Astrocyte of the spinal cord (primary cell): ENCODE data around the gene SOS1.
A peak's percentile ranks its signal among the peaks of the same experiment; 100 is the strongest.

Experiments used
- DNase-seq: peaks from one replicate; pipeline ENCODE4 v3.0.0; 2011; ENCODE audit warnings: low read depth, low spot score
- H3K4me3 ChIP-seq: 2 replicates; pipeline ENCODE4 v1.5.1; 2011; ENCODE audit warnings: low read depth, mild to moderate bottlenecking, low read length, moderate library complexity
- in situ Hi-C: cut with HindIII; loops from 2 replicates; pipeline ENCODE4 v1.10.0; 2017; ENCODE audit warnings: low sequenced_read_pairs
- TF ChIP-seq, protein P1 (sequence below): IDR thresholded peaks from 2 replicates; pipeline ENCODE4 v1.5.1; 2012; ENCODE audit warnings: low read depth, mild to moderate bottlenecking, low read length, inconsistent platforms

Gene SOS1

DNA sequence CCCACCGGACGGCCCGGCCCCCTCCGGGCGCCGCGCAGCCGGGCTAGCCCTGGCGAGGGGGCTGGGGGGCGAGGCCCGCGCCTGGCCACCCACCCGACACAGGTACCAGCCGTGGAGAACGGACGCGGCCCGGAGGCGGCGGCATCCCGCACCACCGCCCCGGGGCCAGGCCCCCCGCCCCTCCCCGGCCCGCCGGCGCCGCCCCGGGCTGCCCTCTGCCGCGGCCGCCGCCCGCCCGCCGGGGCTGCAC, 405 bp downstream of the SOS1 start:
- in situ Hi-C loops: no loop called here
- TF ChIP-seq, protein P1, sequence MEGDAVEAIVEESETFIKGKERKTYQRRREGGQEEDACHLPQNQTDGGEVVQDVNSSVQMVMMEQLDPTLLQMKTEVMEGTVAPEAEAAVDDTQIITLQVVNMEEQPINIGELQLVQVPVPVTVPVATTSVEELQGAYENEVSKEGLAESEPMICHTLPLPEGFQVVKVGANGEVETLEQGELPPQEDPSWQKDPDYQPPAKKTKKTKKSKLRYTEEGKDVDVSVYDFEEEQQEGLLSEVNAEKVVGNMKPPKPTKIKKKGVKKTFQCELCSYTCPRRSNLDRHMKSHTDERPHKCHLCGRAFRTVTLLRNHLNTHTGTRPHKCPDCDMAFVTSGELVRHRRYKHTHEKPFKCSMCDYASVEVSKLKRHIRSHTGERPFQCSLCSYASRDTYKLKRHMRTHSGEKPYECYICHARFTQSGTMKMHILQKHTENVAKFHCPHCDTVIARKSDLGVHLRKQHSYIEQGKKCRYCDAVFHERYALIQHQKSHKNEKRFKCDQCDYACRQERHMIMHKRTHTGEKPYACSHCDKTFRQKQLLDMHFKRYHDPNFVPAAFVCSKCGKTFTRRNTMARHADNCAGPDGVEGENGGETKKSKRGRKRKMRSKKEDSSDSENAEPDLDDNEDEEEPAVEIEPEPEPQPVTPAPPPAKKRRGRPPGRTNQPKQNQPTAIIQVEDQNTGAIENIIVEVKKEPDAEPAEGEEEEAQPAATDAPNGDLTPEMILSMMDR: no peak
- H3K4me3 ChIP-seq: peak overlapping the region; percentile 76
- no peak for DNase-seq

- TF ChIP-seq, protein P1: no peak
- DNase-seq: peak; percentile 53
- peak overlapping the region; percentile 76 for H3K4me3 ChIP-seq
- in situ Hi-C loops: no loop called here
Observed at GRCh38 chr2:39119732-39120520, 925 bp downstream of the SOS1 start.

- H3K4me3 ChIP-seq: peak overlapping the region; percentile 76
- TF ChIP-seq, protein P1: no peak
- in situ Hi-C loops: no loop called here
- peak; percentile 42 for DNase-seq
Observed at GRCh38 chr2:39118786-39119499, 1.9 kb downstream of the SOS1 start.

DNA sequence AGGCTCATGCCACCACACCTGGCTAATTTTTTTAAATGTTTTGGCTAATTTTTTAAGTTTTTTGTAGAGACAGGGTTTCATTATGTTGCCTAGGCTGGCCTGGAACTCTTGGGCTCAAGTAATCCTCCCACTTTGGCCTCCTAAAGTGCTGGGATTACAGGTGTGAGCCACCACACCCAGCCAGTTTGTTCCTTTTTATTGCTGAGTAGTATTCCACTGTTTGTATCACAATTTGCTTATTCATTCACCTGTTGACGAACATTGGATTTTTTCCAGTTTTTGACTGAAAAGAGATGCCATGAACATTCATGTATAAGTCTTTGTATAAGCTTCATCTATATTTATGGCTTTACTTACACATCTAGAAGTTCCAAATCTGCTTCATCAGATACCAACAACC, 5.3 kb downstream of the SOS1 start:
- no peak for DNase-seq
- in situ Hi-C loops: no loop called here
- TF ChIP-seq, protein P1: no peak
- H3K4me3 ChIP-seq: no peak overlapping the region

- TF ChIP-seq, protein P1: no peak
- in situ Hi-C loops: no loop called here
- DNase-seq: no peak
- no peak overlapping the region for H3K4me3 ChIP-seq
Observed at GRCh38 chr2:39114771-39115170, 6.1 kb downstream of the SOS1 start.

DNA sequence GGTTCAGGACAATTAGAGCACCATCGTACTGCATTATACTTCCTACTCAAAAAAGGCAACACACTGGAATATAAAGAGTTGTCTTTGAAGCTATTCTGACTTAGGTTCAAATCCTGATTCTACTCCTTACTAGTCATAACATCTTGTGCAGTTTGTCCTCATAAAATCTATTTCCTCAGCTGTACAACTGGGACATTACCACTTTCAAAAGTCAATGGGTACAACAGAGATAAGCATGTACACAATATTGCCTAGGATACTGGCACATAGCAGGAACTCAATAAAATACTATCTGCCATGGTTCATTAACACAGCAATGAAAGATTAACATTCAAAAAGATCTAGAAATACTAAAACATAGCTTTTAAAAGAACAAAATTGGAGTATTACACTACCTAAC, 11.3 kb downstream of the SOS1 start:
- H3K4me3 ChIP-seq: no peak overlapping the region
- in situ Hi-C loops: no loop called here
- TF ChIP-seq, protein P1: no peak
- DNase-seq: no peak
